ENCODE results near the gene ZFYVE28. TPM values are rescaled to one million over a fixed set of nuclear protein-coding genes. Genes with fewer than 3 reads are reported as not detected.

Gene ZFYVE28
- total RNA-seq, 1 donor from 2014 or later: 3.3 TPM

DNA sequence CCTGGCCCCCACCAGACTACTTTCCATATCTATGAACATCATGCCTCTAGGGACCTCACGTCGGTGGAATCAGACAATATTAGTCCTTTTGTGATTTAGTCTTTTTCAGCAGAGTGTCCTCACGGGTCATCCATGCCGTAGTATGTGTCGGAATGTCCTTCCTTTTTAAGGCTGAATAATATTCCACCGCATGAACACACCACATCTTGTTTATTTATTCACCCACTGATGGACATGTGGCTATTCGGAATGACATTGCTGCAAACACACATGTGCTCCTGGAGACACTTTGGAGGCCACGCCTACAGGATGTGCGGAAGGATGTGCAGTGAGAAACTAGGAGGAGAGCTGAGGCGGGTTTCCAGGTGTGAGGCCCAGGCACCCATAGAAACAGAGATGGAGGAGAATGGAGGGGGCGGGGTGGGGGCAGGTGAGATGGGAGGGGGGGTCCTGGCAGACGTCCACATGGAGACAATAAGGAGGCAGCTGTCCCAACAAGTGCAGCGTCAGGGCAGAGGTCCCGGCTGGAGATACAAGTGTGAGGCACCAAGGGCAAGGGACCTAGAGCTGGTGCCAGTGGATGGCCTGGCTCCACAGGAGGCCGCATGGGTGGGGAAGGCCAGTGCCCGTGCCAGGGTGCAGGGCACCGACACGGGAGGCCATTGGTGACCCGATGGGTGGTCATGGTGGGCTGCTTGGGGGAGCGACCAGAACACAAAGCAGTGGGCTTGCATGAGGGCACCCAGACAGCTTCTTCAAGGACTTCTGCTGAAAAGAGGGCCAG is 20.7 kb downstream of the ZFYVE28 start:
- no peaks in the 10 kb centered on the region for H3K36me3 Mint-ChIP-seq (ENCODE audit: low read depth)
- peaks cover 35% of the 10 kb centered on the region for H3K4me1 Mint-ChIP-seq (ENCODE audit: low read depth)
- DNase-seq (ENCODE audit: low spot score): no peak
- H3K27me3 Mint-ChIP-seq (ENCODE audit: low read depth): peaks cover 30% of the 10 kb centered on the region
- no peak overlapping the region for H3K4me3 Mint-ChIP-seq (ENCODE audit: unreplicated experiment)
- H3K27ac Mint-ChIP-seq (ENCODE audit: unreplicated experiment): no peak overlapping the region
- H3K9me3 Mint-ChIP-seq (ENCODE audit: low read depth): no peaks in the 10 kb centered on the region
- no peak for TF ChIP-seq CTCF (IDR thresholded peaks at IDR 0.05)

- H3K4me3 Mint-ChIP-seq (ENCODE audit: unreplicated experiment): no peak overlapping the region
- TF ChIP-seq CTCF (IDR thresholded peaks at IDR 0.05): no peak
- no peak for DNase-seq (ENCODE audit: low spot score)
- peaks cover 32% of the 10 kb centered on the region for H3K27me3 Mint-ChIP-seq (ENCODE audit: low read depth)
- no peaks in the 10 kb centered on the region for H3K9me3 Mint-ChIP-seq (ENCODE audit: low read depth)
- H3K27ac Mint-ChIP-seq (ENCODE audit: unreplicated experiment): no peak overlapping the region
- no peaks in the 10 kb centered on the region for H3K36me3 Mint-ChIP-seq (ENCODE audit: low read depth)
- H3K4me1 Mint-ChIP-seq (ENCODE audit: low read depth): peaks cover 26% of the 10 kb centered on the region
These were observed 21.6 kb downstream of the ZFYVE28 start for GRCh38 chr4:2396781-2397368.

DNA sequence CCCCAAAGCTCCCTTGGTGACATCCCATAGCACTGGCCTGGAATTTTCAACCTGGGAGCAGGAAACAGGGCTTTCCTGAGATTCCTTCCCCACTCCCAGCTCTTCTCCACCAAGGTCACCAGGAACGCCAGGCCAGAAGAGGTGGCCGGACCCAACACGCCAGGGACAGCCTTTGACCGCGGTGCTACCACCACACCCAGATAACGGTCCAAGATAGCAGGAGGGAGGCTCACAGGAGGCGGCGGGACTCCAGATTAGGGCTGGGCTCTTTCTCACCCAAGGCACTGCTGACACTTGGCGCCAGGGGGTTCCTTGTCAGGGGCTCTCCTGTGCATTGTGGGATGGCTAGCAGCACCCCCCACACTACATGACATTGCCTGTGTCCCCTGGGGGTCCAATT is 22.9 kb downstream of the ZFYVE28 start:
- Mint-ChIP-seq H3K27ac (ENCODE audit: unreplicated experiment) (no peak overlapping the region), H3K27me3 (ENCODE audit: low read depth) (peaks cover 37% of the 10 kb centered on the region), H3K4me1 (ENCODE audit: low read depth) (peaks cover 30% of the 10 kb centered on the region), H3K9me3 (ENCODE audit: low read depth) (no peaks in the 10 kb centered on the region), H3K36me3 (ENCODE audit: low read depth) (no peaks in the 10 kb centered on the region), H3K4me3 (ENCODE audit: unreplicated experiment) (no peak overlapping the region)
- TF ChIP-seq CTCF (IDR thresholded peaks at IDR 0.05): no peak
- no peak for DNase-seq (ENCODE audit: low spot score)

DNA sequence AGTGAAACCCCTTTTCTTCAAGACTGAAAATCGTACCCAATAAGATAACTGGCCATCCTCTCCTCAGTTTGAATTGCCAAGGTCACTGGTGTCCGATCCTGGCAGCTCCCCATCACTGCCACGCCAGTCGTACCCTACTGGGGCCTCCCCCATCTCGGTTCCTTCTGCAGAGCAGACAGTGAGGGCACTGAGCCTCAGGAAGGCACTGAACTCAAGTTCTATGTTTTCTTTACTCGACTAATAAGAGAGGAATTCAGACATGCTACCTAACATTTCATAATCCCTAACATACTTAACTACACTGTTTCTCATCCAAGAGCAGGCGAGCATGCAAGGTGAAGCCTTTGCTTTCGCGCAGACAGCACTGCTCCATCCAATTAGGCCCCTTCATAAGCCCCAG is 23.4 kb downstream of the ZFYVE28 start:
- peaks cover 36% of the 10 kb centered on the region for H3K4me1 Mint-ChIP-seq (ENCODE audit: low read depth)
- no peak overlapping the region for H3K4me3 Mint-ChIP-seq (ENCODE audit: unreplicated experiment)
- no peak for DNase-seq (ENCODE audit: low spot score)
- TF ChIP-seq CTCF (IDR thresholded peaks at IDR 0.05): no peak
- no peaks in the 10 kb centered on the region for H3K9me3 Mint-ChIP-seq (ENCODE audit: low read depth)
- H3K36me3 Mint-ChIP-seq (ENCODE audit: low read depth): no peaks in the 10 kb centered on the region
- H3K27ac Mint-ChIP-seq (ENCODE audit: unreplicated experiment): peak overlapping the region; percentile 8
- H3K27me3 Mint-ChIP-seq (ENCODE audit: low read depth): peaks cover 34% of the 10 kb centered on the region

DNA sequence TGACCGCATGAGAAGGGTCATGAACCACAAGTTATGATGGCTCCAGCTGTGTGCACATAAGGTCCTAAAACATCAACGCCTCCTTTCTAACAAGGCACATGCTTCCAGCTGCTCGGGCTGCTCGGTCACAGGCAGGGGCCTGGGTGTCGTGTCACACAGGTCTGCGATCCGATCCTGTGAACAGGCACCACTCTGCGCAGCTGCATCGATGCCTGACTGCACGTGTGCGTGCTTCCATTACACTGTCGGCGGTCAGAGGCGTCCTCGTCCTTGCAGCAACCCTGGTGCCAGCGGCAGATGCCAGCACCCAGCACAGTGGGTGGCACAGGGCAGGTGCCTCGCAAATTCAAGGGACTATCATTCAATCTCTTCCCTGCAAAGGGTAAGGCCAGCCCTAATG is 23.9 kb downstream of the ZFYVE28 start:
- Mint-ChIP-seq H3K27me3 (ENCODE audit: low read depth) (peaks cover 34% of the 10 kb centered on the region), H3K36me3 (ENCODE audit: low read depth) (no peaks in the 10 kb centered on the region), H3K9me3 (ENCODE audit: low read depth) (no peaks in the 10 kb centered on the region), H3K4me1 (ENCODE audit: low read depth) (peaks cover 40% of the 10 kb centered on the region), H3K27ac (ENCODE audit: unreplicated experiment) (no peak overlapping the region), H3K4me3 (ENCODE audit: unreplicated experiment) (no peak overlapping the region)
- no peak for TF ChIP-seq CTCF (IDR thresholded peaks at IDR 0.05)
- no peak for DNase-seq (ENCODE audit: low spot score)
